GM12878 (cell line): Measurements from ENCODE around the gene IRF2. TPM values are rescaled to one million over a fixed set of nuclear protein-coding genes. Genes with fewer than 3 reads are reported as not detected.

ENCODE experiments used
- ATAC-seq: fragments of 200-7000 bp; cut with Tn5 transposase; 3 replicates; pipeline ENCODE4 v1.9.1; 2020; ENCODE audit warnings: mild to moderate bottlenecking, moderate library complexity
- BruUV-seq: library from RNA; stranded (reverse); fragments of 400-500 nt; replicated peaks from 2 replicates; lab custom pipeline; 2021; lab: Mats Ljungman, UMichigan
- CTCF ChIA-PET: fragments of 300-600 bp; sonication (Branson Sonifier 250); formaldehyde crosslinking; extraction: SDS; loops from one replicate; lab custom pipeline; 2021; ENCODE audit warnings: inconsistent platforms; lab: Yijun Ruan, JAX
- POLR2A ChIA-PET: fragments of 350-600 bp; formaldehyde crosslinking; extraction: SDS; loops from one replicate; lab custom pipeline; 2021; ENCODE audit warnings: inconsistent platforms; lab: Charles Lee
- RAD21 ChIA-PET: fragments of 300-600 bp; sonication (Branson Sonifier 250); formaldehyde crosslinking; loops from one replicate; lab custom pipeline; 2023; ENCODE audit warnings: antibody characterized with exemption; ENCODE audit not compliant: unreplicated experiment; lab: Charles Lee
- SMC1A ChIA-PET: fragments of 300-600 bp; sonication (Branson Sonifier 250); formaldehyde crosslinking; loops from one replicate; lab custom pipeline; 2023; ENCODE audit not compliant: unreplicated experiment, uncharacterized antibody; lab: Charles Lee
- DNase-seq: peaks from one replicate; pipeline ENCODE4 v3.0.0-alpha.2; 2011; ENCODE audit warnings: low read depth, low spot score
- FAIRE-seq: peaks from 3 replicates; lab custom pipeline; 2011; peaks lifted over from hg19 to GRCh38; lab: Jason Lieb, UNC
- H2AFZ ChIP-seq: 2 replicates; pipeline ENCODE4 v1.6.0; 2011; ENCODE audit warnings: low read depth, low read length, control low read depth; ENCODE audit not compliant: control insufficient read depth
- H3K27ac ChIP-seq: 2 replicates; pipeline ENCODE4 v1.5.1; 2011; ENCODE audit warnings: control low read depth; ENCODE audit not compliant: control insufficient read depth, insufficient read depth
- H3K27me3 ChIP-seq, 2 experiments: replicated peaks in 1 of 2; 2 replicates each; pipeline versions ENCODE4 v1.6.0 to v1.6.1; 2011; ENCODE audit warnings: low read length in 1 of 2; ENCODE audit not compliant: control insufficient read depth in 2 of 2, insufficient read depth in 2 of 2
- H3K36me3 ChIP-seq, 2 experiments: 2 replicates each; pipeline ENCODE4 v1.5.1; 2011; ENCODE audit warnings: low read length in 1 of 2; ENCODE audit not compliant: control insufficient read depth in 2 of 2, insufficient read depth in 2 of 2
- H3K4me1 ChIP-seq: 2 replicates; pipeline ENCODE4 v1.6.1; 2011; ENCODE audit warnings: mild to moderate bottlenecking, low read length, moderate library complexity, mixed read lengths; ENCODE audit not compliant: control insufficient read depth, insufficient read depth
- H3K4me2 ChIP-seq: 2 replicates; pipeline ENCODE4 v1.6.0; 2011; ENCODE audit warnings: control low read depth; ENCODE audit not compliant: control insufficient read depth, insufficient read depth
- H3K4me3 ChIP-seq: fragments of 200-600 bp; sonication (generic); 2 replicates; pipeline ENCODE4 v1.5.1; 2016
- H3K79me2 ChIP-seq: 2 replicates; pipeline ENCODE4 v1.6.0; 2011; ENCODE audit warnings: low read length; ENCODE audit not compliant: control insufficient read depth, insufficient read depth
- H3K9ac ChIP-seq: 2 replicates; pipeline ENCODE4 v1.8.0; 2011; ENCODE audit warnings: low read length, control low read depth, mixed read lengths; ENCODE audit not compliant: control insufficient read depth, insufficient read depth
- H3K9me3 ChIP-seq: replicated peaks from 3 replicates; pipeline ENCODE4 v1.5.1; 2011; ENCODE audit warnings: mild to moderate bottlenecking, low read length; ENCODE audit not compliant: control insufficient read depth, insufficient read depth
- H4K20me1 ChIP-seq: 2 replicates; pipeline ENCODE4 v1.6.0; 2011; ENCODE audit not compliant: control insufficient read depth, insufficient read depth
- BRCA1 ChIP-seq: IDR thresholded peaks from 2 replicates; pipeline ENCODE4 v1.6.1; 2011; ENCODE audit warnings: low read depth, low read length, improper control_type of control experiment
- E2F8 ChIP-seq: fragments of 450-650 bp; IDR thresholded peaks from 2 replicates; pipeline ENCODE4 v1.6.1; 2018; ENCODE audit warnings: mild to moderate bottlenecking, low read depth, moderate library complexity; ENCODE audit not compliant: partially characterized antibody
- E4F1 ChIP-seq: fragments of 450-650 bp; IDR thresholded peaks from 2 replicates; pipeline ENCODE4 v1.6.1; 2018; ENCODE audit warnings: borderline replicate concordance, mild to moderate bottlenecking; ENCODE audit not compliant: partially characterized antibody
- HSF1 ChIP-seq: fragments of 150-350 bp; IDR thresholded peaks from 2 replicates; pipeline ENCODE4 v1.6.1; 2014; ENCODE audit warnings: mild to moderate bottlenecking, low read depth, low read length
- MTA3 ChIP-seq: IDR thresholded peaks from 2 replicates; pipeline ENCODE4 v1.6.1; 2012; ENCODE audit warnings: low read length, inconsistent platforms, borderline replicate concordance
- NR2C2 ChIP-seq: IDR thresholded peaks from 2 replicates; pipeline ENCODE4 v1.6.1; 2011; ENCODE audit warnings: borderline replicate concordance, low read depth; ENCODE audit not compliant: control insufficient read depth, insufficient read length
- RELB ChIP-seq: fragments of 450-650 bp; IDR thresholded peaks from 2 replicates; pipeline ENCODE4 v1.6.1; 2017; ENCODE audit warnings: low read depth, mild to moderate bottlenecking, moderate library complexity
- SREBF2 ChIP-seq: IDR thresholded peaks from 2 replicates; pipeline ENCODE4 v1.6.1; 2012; ENCODE audit warnings: mild to moderate bottlenecking, low read length
- TAF1 ChIP-seq: IDR thresholded peaks from 2 replicates; pipeline ENCODE4 v1.6.1; 2011; ENCODE audit warnings: mild to moderate bottlenecking, low read depth, low read length, borderline replicate concordance
- ZNF24 ChIP-seq: fragments of 450-650 bp; IDR thresholded peaks from 2 replicates; pipeline ENCODE4 v1.6.1; 2017; ENCODE audit warnings: antibody characterized with exemption, mild to moderate bottlenecking
- ZNF622 ChIP-seq: fragments of 450-650 bp; IDR thresholded peaks from 2 replicates; pipeline ENCODE4 v1.6.1; 2017; ENCODE audit warnings: mild to moderate bottlenecking, inconsistent platforms
- WGBS: methylation state at CpG from one replicate; pipeline ENCODE4 v1.1.6; 2016; ENCODE audit warnings: low lambda C conversion rate; ENCODE audit not compliant: insufficient replicate concordance, insufficient coverage; ENCODE audit errors: missing lambda C conversion rate; 5-methylcytosine and 5-hydroxymethylcytosine counted together
- in situ Hi-C: fragments of 300-500 bp; cut with MboI; formaldehyde crosslinking; loops from 9 replicates; pipeline ENCODE4 v1.14.3; 2018; ENCODE audit warnings: mixed read lengths
- intact Hi-C: fragments of 100-400 bp; cut with micrococcal nuclease; formaldehyde crosslinking; loops from one replicate; pipeline ENCODE4 v1.14.2; 2022; ENCODE audit not compliant: unreplicated experiment
- polyA plus RNA-seq, 11 experiments: library from polyadenylated mRNA; depleted of rRNA in 4 of 11; unstranded in 6 of 11; stranded (reverse) in 5 of 11; fragments of >200 nt; fragmentation: Nextera tagmentation in 4 of 11; fragmentation: Illumina TruSeq in 1 of 11; extraction: Ambion mirVana in 4 of 11; extraction: Trizol in 1 of 11; gene quantifications; 1 replicate in 1 of 11; 2 replicates in 10 of 11; pipeline versions ENCODE4 v1.2.1 to v1.2.3, GENCODE V29; 2011 to 2016; ENCODE audit warnings: inconsistent platforms in 2 of 11, missing spikeins in 2 of 11, low read depth in 1 of 11
- total RNA-seq, 4 experiments: library from RNA; depleted of rRNA in 3 of 4; stranded (reverse); fragments of >200 nt in 3 of 4; fragmentation: Illumina TruSeq in 1 of 4; extraction: Trizol in 1 of 4; gene quantifications; 2 replicates each; pipeline versions ENCODE4 v1.2.1 to v1.2.3, GENCODE V29; 2013 to 2021

IRF2 gene
- total and polyA plus RNA-seq, 10 of the 15 experiments (the other 5 are each of a cell fraction or from before 2014, with no cell fraction given): 45.1 to 99.3 (median 58.9) TPM

GRCh38 chr4:184357165-184357564, 117.2 kb downstream of the IRF2 start:
- no peak for FAIRE-seq
- 100% methylated on average over 1 of the region's 1 CpG for WGBS
- ATAC-seq: no peak
- in situ Hi-C loops: no loop called here
- Histone ChIP-seq H3K9me3 (no peaks in the 10 kb centered on the region), H3K4me1 (peaks cover 16% of the 10 kb centered on the region), H2AFZ (no peak overlapping the region), H4K20me1 (no peaks in the 10 kb centered on the region), H3K4me3 (no peak overlapping the region), H3K36me3 (no peaks in the 10 kb centered on the region), H3K27ac (no peak overlapping the region), H3K27me3 (no peaks in the 10 kb centered on the region), H3K9ac (no peak overlapping the region), H3K79me2 (peaks cover 21% of the 10 kb centered on the region), H3K4me2 (no peak overlapping the region)
- TF ChIP-seq E4F1 (no peak), BRCA1 (no peak), MTA3 (no peak), RELB (no peak), NR2C2 (no peak), TAF1 (no peak), E2F8 (no peak), ZNF622 (no peak), HSF1 (no peak), ZNF24 (no peak), SREBF2 (no peak)
- no peak for DNase-seq
- CTCF ChIA-PET: interaction anchor here (0.7 to 1.8 kb wide), 6 partner anchors 10 to 93 kb away, joined by 3 to 6 read pairs (median 5); no protein-coding TSS in a partner anchor
- intact Hi-C loops: no loop called here
- POLR2A ChIA-PET: interaction anchor here (0.5 to 2.3 kb wide), 4 partner anchors 25 to 228 kb away, joined by 3 to 8 read pairs (median 3); no protein-coding TSS in a partner anchor
- no TSS peak for BruUV-seq
- RAD21 ChIA-PET: interaction anchor here (0.7 to 1.9 kb wide), 5 partner anchors 25 to 93 kb away, joined by 3 to 7 read pairs (median 3); no protein-coding TSS in a partner anchor
- SMC1A ChIA-PET: interaction anchor here (0.8 to 2.7 kb wide), 7 partner anchors 10 to 153 kb away, joined by 3 to 12 read pairs (median 5); no protein-coding TSS in a partner anchor
